H1 (cell line): ENCODE measurements around the gene CHST9. TPM values are rescaled to one million over a fixed set of nuclear protein-coding genes. Genes with fewer than 3 reads are reported as not detected.

Experiments used
- CTCF ChIA-PET: fragments of 300-600 bp; sonication (Branson Sonifier 250); formaldehyde crosslinking; loops from one replicate; lab custom pipeline; 2021; ENCODE audit not compliant: partially characterized antibody; lab: Charles Lee
- POLR2A ChIA-PET: fragments of 300-600 bp; sonication (Branson Sonifier 250); formaldehyde crosslinking; loops from one replicate; lab custom pipeline; 2021; ENCODE audit warnings: inconsistent platforms; ENCODE audit not compliant: partially characterized antibody; lab: Charles Lee
- DNase-seq, 2 experiments: peaks; one replicate each; pipeline versions ENCODE4 v3.0.0 to v3.0.0-alpha.2; 2010 to 2022; ENCODE audit warnings: low spot score in 2 of 2, low read depth in 1 of 2, mixed read lengths in 1 of 2
- FAIRE-seq: peaks from 2 replicates; lab custom pipeline; 2011; peaks lifted over from hg19 to GRCh38; lab: Jason Lieb, UNC
- H2AFZ ChIP-seq: 2 replicates; pipeline ENCODE4 v1.8.1; 2012; ENCODE audit warnings: low read length, inconsistent platforms
- H2AK5ac ChIP-seq: 2 replicates; pipeline ENCODE4 v1.6.1; 2013; ENCODE audit warnings: low read depth, low read length
- H2BK120ac ChIP-seq: replicated peaks from 2 replicates; pipeline ENCODE3; 2013; ENCODE audit warnings: low read depth, low read length, inconsistent platforms
- H2BK12ac ChIP-seq: 2 replicates; pipeline ENCODE4 v1.6.1; 2013; ENCODE audit warnings: low read depth, low read length
- H2BK15ac ChIP-seq: 2 replicates; pipeline ENCODE4 v1.6.1; 2013; ENCODE audit warnings: low read length
- H2BK20ac ChIP-seq: 2 replicates; pipeline ENCODE4 v1.6.1; 2013; ENCODE audit warnings: low read length
- H2BK5ac ChIP-seq: 2 replicates; pipeline ENCODE4 v1.6.1; 2013; ENCODE audit warnings: low read depth, low read length
- H3K14ac ChIP-seq: 2 replicates; pipeline ENCODE4 v1.6.1; 2013; ENCODE audit warnings: inconsistent platforms; ENCODE audit not compliant: insufficient read length
- H3K18ac ChIP-seq: 2 replicates; pipeline ENCODE4 v1.6.1; 2013; ENCODE audit warnings: low read length; ENCODE audit errors: extremely low read depth
- H3K23ac ChIP-seq: 2 replicates; pipeline ENCODE4 v1.6.1; 2013; ENCODE audit warnings: inconsistent platforms; ENCODE audit not compliant: insufficient read length
- H3K23me2 ChIP-seq: 2 replicates; pipeline ENCODE4 v1.6.1; 2013; ENCODE audit warnings: low read depth, low read length
- H3K27ac ChIP-seq: 2 replicates; pipeline ENCODE4 v1.6.1; 2011; ENCODE audit warnings: low read depth, low read length, inconsistent platforms
- H3K27me3 ChIP-seq, 4 experiments: replicated peaks in 1 of 4; 1 replicate in 1 of 4; 2 replicates in 3 of 4; pipeline versions ENCODE4 v1.6.1 to v1.8.1; 2011 to 2013; ENCODE audit warnings: low read length in 3 of 4, mild to moderate bottlenecking in 3 of 4, inconsistent platforms in 2 of 4, mixed read lengths in 2 of 4, moderate library complexity in 1 of 4; ENCODE audit not compliant: control insufficient read depth in 3 of 4, insufficient read depth in 3 of 4; ENCODE audit errors: extremely low read depth in 1 of 4
- H3K36me3 ChIP-seq, 4 experiments: 2 replicates each; pipeline versions ENCODE4 v1.6.1 to v1.8.1; 2011 to 2013; ENCODE audit warnings: mild to moderate bottlenecking in 4 of 4, low read length in 3 of 4, moderate library complexity in 2 of 4, control low read depth in 1 of 4, inconsistent platforms in 1 of 4; ENCODE audit not compliant: insufficient read depth in 4 of 4, control insufficient read depth in 2 of 4
- H3K4ac ChIP-seq: replicated peaks from 2 replicates; pipeline ENCODE3; 2013; ENCODE audit warnings: low read length, low read depth, mixed read lengths, inconsistent platforms; ENCODE audit not compliant: insufficient read length
- H3K4me1 ChIP-seq, 4 experiments: replicated peaks in 1 of 4; 1 replicate in 1 of 4; 2 replicates in 3 of 4; pipeline versions ENCODE4 v1.6.1 to v1.8.1; 2011 to 2013; ENCODE audit warnings: low read length in 3 of 4, inconsistent platforms in 2 of 4, mixed read lengths in 1 of 4; ENCODE audit not compliant: insufficient read depth in 4 of 4, control insufficient read depth in 3 of 4
- H3K4me2 ChIP-seq, 2 experiments: 2 replicates each; pipeline versions ENCODE4 v1.6.1 to v1.8.1; 2011 to 2013; ENCODE audit warnings: low read depth in 2 of 2, low read length in 2 of 2, control low read depth in 1 of 2, inconsistent platforms in 1 of 2, mild to moderate bottlenecking in 1 of 2; ENCODE audit not compliant: insufficient read depth in 1 of 2
- H3K4me3 ChIP-seq, 4 experiments: fragments of 200-600, 300-600 bp in 1 of 4; sonication (generic), shearing (Covaris generic), sonication (Bioruptor Twin) in 1 of 4; 2 replicates each; pipeline versions ENCODE4 v1.5.1 to v1.8.1; 2011 to 2016; ENCODE audit warnings: low read length in 4 of 4, low read depth in 3 of 4, control low read depth in 2 of 4, inconsistent platforms in 2 of 4, mild to moderate bottlenecking in 2 of 4, mixed read lengths in 1 of 4, moderate library complexity in 1 of 4; ENCODE audit not compliant: insufficient read depth in 2 of 4; ENCODE audit errors: extremely low read depth in 1 of 4
- H3K56ac ChIP-seq: replicated peaks from 2 replicates; pipeline ENCODE3; 2013; ENCODE audit warnings: low read depth, mild to moderate bottlenecking, mixed read lengths, low read length, inconsistent platforms; ENCODE audit not compliant: insufficient read length
- H3K79me1 ChIP-seq: 2 replicates; pipeline ENCODE4 v1.6.1; 2013; ENCODE audit warnings: low read depth, low read length, control low read depth
- H3K79me2 ChIP-seq, 2 experiments: 2 replicates each; pipeline versions ENCODE4 v1.6.1 to v1.8.1; 2012 to 2013; ENCODE audit warnings: low read length in 2 of 2, mild to moderate bottlenecking in 2 of 2, inconsistent platforms in 1 of 2; ENCODE audit not compliant: insufficient read depth in 2 of 2, control insufficient read depth in 1 of 2
- H3K9ac ChIP-seq, 4 experiments: replicated peaks in 1 of 4; 1 replicate in 1 of 4; 2 replicates in 3 of 4; pipeline versions ENCODE4 v1.6.1 to v1.8.1; 2011 to 2013; ENCODE audit warnings: low read depth in 3 of 4, low read length in 3 of 4, control low read depth in 2 of 4, mild to moderate bottlenecking in 2 of 4, moderate library complexity in 2 of 4, inconsistent platforms in 1 of 4; ENCODE audit errors: extremely low read depth in 1 of 4
- H3K9me3 ChIP-seq, 2 experiments: 2 replicates each; pipeline versions ENCODE4 v1.6.1 to v1.8.1; 2012 to 2013; ENCODE audit warnings: mild to moderate bottlenecking in 2 of 2, moderate library complexity in 2 of 2, control low read depth in 1 of 2, inconsistent platforms in 1 of 2, low read depth in 1 of 2, low read length in 1 of 2, mixed read lengths in 1 of 2; ENCODE audit not compliant: insufficient read depth in 2 of 2
- H4K20me1 ChIP-seq, 2 experiments: replicated peaks in 1 of 2; 2 replicates each; pipeline versions ENCODE3 to v1.8.1; 2011 to 2013; ENCODE audit warnings: inconsistent platforms in 2 of 2, low read length in 2 of 2, mild to moderate bottlenecking in 1 of 2; ENCODE audit not compliant: insufficient read depth in 2 of 2, control insufficient read depth in 1 of 2
- H4K5ac ChIP-seq: 2 replicates; pipeline ENCODE4 v1.6.1; 2013; ENCODE audit warnings: low read length, low read depth, mixed read lengths, inconsistent platforms; ENCODE audit not compliant: insufficient read length
- H4K8ac ChIP-seq: 2 replicates; pipeline ENCODE4 v1.8.0; 2013; ENCODE audit warnings: mild to moderate bottlenecking, moderate library complexity, low read length, inconsistent platforms; ENCODE audit not compliant: insufficient read depth; ENCODE audit errors: extremely low read depth
- H4K91ac ChIP-seq: replicated peaks from 2 replicates; pipeline ENCODE3; 2013; ENCODE audit warnings: low read length, mixed read lengths, inconsistent platforms; ENCODE audit not compliant: insufficient read length
- GTF2F1 ChIP-seq: IDR thresholded peaks from 2 replicates; pipeline ENCODE4 v1.6.1; 2012; ENCODE audit warnings: low read depth, low read length, improper control_type of control experiment, borderline replicate concordance
- TAF7 ChIP-seq: optimal IDR thresholded peaks from 2 replicates; pipeline ENCODE3; 2011; ENCODE audit warnings: low read depth, mild to moderate bottlenecking, inconsistent platforms, low read length, moderate library complexity, borderline replicate concordance
- ZNF274 ChIP-seq: IDR thresholded peaks from 2 replicates; pipeline ENCODE4 v1.7.0; 2012; ENCODE audit warnings: low read length, borderline replicate concordance; ENCODE audit errors: extremely low read depth
- WGBS, 2 experiments: shearing (Covaris generic) in 1 of 2; methylation state at CpG; one replicate each; pipeline versions ENCODE4 v1.1.6 to v1.1.7; 2013 to 2015; ENCODE audit warnings: low lambda C conversion rate in 2 of 2, mixed read lengths in 2 of 2, inconsistent platforms in 1 of 2, low coverage in 1 of 2, missing lambda C conversion rate in 1 of 2; ENCODE audit not compliant: insufficient replicate concordance in 2 of 2, insufficient coverage in 1 of 2, insufficient read length in 1 of 2; ENCODE audit errors: extremely low coverage in 1 of 2, missing lambda C conversion rate in 1 of 2; 5-methylcytosine and 5-hydroxymethylcytosine counted together
- polyA plus RNA-seq, 7 experiments: library from polyadenylated mRNA; depleted of rRNA in 3 of 7; stranded (reverse) in 5 of 7; unstranded in 2 of 7; fragments of >200 nt in 5 of 7; fragments of 200-250 nt in 2 of 7; gene quantifications; 1 replicate in 5 of 7; 2 replicates in 1 of 7; 4 replicates in 1 of 7; pipeline versions ENCODE4 v1.2.1 to v1.2.3, GENCODE V29; 2011 to 2013; ENCODE audit warnings: missing spikeins in 2 of 7, mixed read lengths in 2 of 7
- total RNA-seq: library from RNA; stranded (reverse); fragmentation: NEBNext Ultra II Directional; extraction: Animal tissue kit (Norgen Biotek cat#: 25700); gene quantifications from 2 replicates; pipeline ENCODE4 v1.2.1, GENCODE V29; 2021
- TF ChIP-seq, protein P1 (sequence below): IDR thresholded peaks from 2 replicates; pipeline ENCODE4 v1.6.1; 2012; ENCODE audit warnings: inconsistent platforms

CHST9 gene
- total and polyA plus RNA-seq, 2 of the 8 experiments (the other 6 are each of a cell fraction or from before 2014, with no cell fraction given): 3.2 to 24.3 TPM

DNA sequence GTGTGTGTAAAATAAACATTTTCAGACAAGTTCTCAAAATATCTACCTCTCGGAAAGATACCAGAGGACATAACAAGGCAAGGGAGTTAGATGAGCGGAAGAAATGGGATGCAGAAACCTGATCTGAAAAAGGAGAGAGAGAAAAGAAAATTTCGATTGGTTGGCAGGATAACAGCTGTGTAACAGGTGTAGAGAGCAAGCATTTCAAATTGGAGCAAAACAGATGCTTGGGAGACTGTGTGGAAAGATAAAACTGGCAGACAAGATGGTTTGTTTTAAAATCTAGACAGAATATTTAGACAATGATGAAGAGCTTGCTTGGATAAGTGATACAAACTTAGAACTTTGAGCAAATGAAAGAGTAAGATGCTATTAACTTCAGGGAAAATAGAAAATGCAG lies 20.2 kb downstream of the CHST9 start:
- H3K4me3 ChIP-seq: no peak overlapping the region
- H3K9me3 ChIP-seq: peaks cover 4 to 9% of the 10 kb centered on the region in 2 experiments; a peak in 3 of 4 replicates
- no peak for FAIRE-seq
- TF ChIP-seq, protein P1, sequence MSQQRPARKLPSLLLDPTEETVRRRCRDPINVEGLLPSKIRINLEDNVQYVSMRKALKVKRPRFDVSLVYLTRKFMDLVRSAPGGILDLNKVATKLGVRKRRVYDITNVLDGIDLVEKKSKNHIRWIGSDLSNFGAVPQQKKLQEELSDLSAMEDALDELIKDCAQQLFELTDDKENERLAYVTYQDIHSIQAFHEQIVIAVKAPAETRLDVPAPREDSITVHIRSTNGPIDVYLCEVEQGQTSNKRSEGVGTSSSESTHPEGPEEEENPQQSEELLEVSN: no peak
- TF ChIP-seq TAF7 (no peak), ZNF274 (no peak), GTF2F1 (no peak)
- peaks cover 0 to 2% of the 10 kb centered on the region in 2 experiments; a peak in 2 of 4 replicates for H3K79me2 ChIP-seq
- CTCF ChIA-PET: no interaction called here
- WGBS, 2 experiments: 72% methylated on average over 3 of the region's 3 CpGs; no CpG with 5 or more reads in 1 of the 2 experiments
- H3K79me1 ChIP-seq: no peaks in the 10 kb centered on the region
- no peak overlapping the region for H3K14ac ChIP-seq
- H3K56ac ChIP-seq: no peak overlapping the region
- no peak overlapping the region for H2AK5ac ChIP-seq
- no peak overlapping the region for H2BK5ac ChIP-seq
- H2AFZ ChIP-seq: no peak overlapping the region
- H3K18ac ChIP-seq: no peak overlapping the region
- H4K5ac ChIP-seq: no peak overlapping the region
- DNase-seq: no peak
- no peaks in the 10 kb centered on the region for H3K4me1 ChIP-seq
- no peak overlapping the region for H4K8ac ChIP-seq
- H3K23me2 ChIP-seq: no peaks in the 10 kb centered on the region
- H2BK20ac ChIP-seq: no peak overlapping the region
- no peaks in the 10 kb centered on the region for H3K27me3 ChIP-seq
- no peak overlapping the region for H2BK15ac ChIP-seq
- H3K27ac ChIP-seq: no peak overlapping the region
- peaks cover 0 to 4% (median 0%) of the 10 kb centered on the region in 4 experiments; a peak in 1 of 8 replicates for H3K36me3 ChIP-seq
- POLR2A ChIA-PET: no interaction called here
- H2BK12ac ChIP-seq: no peak overlapping the region
- H3K4me2 ChIP-seq: no peak overlapping the region
- H3K23ac ChIP-seq: no peak overlapping the region
- no peak overlapping the region for H4K91ac ChIP-seq
- H2BK120ac ChIP-seq: no peak overlapping the region
- H3K4ac ChIP-seq: no peak overlapping the region
- H3K9ac ChIP-seq: no peak overlapping the region
- H4K20me1 ChIP-seq: no peaks in the 10 kb centered on the region
